DND-41 (cell line): Measurements from ENCODE around the gene TPRG1.

Experiments used
- CTCF ChIP-seq: IDR thresholded peaks from 2 replicates; pipeline ENCODE4 v1.5.1; 2012; ENCODE audit warnings: borderline replicate concordance, low read length, moderate library complexity, mild to moderate bottlenecking; ENCODE audit not compliant: poor library complexity, severe bottlenecking; ENCODE audit errors: extremely low read depth
- EZH2 ChIP-seq: IDR thresholded peaks from 3 replicates; pipeline ENCODE4 v1.6.1; 2012; ENCODE audit warnings: borderline replicate concordance, low read depth, mild to moderate bottlenecking, moderate library complexity, low read length, inconsistent platforms; ENCODE audit not compliant: severe bottlenecking

DNA sequence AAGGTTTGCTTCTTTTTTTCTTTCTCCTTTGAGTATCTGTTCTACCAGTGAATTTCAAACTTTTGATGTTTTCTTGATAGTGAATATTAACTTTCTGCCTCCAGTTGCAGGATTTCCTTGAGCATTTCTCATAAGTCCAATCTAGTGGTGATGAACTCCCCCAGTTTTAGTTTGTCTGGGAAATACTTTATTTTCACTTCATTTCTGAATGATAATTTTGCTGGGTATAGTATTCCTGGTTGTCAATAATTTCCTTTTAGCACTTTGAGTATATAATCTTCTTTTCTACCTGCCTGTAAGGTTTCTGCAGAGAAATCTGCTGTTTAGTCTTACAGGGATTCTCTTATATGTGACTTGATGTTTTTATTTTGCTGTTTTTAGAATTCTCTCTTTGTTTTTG, 21.0 kb downstream of the TPRG1 start:
- TF ChIP-seq CTCF (no peak), EZH2 (no peak)
